ENCODE data around the gene GRB7.

GRB7 gene

GRCh38 chr17:39750131-39751015 lies 12.6 kb downstream of the GRB7 start:
- in situ Hi-C loops (cut with MboI; ENCODE audit: low sequenced_read_pairs, unreplicated experiment), result no loop called here
- no peak for DNase-seq (ENCODE audit: low spot score)
- no peak for TF ChIP-seq CTCF (IDR thresholded peaks at IDR 0.05; ENCODE audit: borderline replicate concordance, control extremely low read depth, extremely low read depth, insufficient read depth, missing control alignments)

GRCh38 chr17:39751016-39751543 lies 13.3 kb downstream of the GRB7 start:
- in situ Hi-C loops (cut with MboI; ENCODE audit: low sequenced_read_pairs, unreplicated experiment), result no loop called here
- no peak for TF ChIP-seq CTCF (IDR thresholded peaks at IDR 0.05; ENCODE audit: borderline replicate concordance, control extremely low read depth, extremely low read depth, insufficient read depth, missing control alignments)
- no peak for DNase-seq (ENCODE audit: low spot score)

- TF ChIP-seq CTCF (IDR thresholded peaks at IDR 0.05; ENCODE audit: borderline replicate concordance, control extremely low read depth, extremely low read depth, insufficient read depth, missing control alignments), result no peak
- in situ Hi-C loops (cut with MboI; ENCODE audit: low sequenced_read_pairs, unreplicated experiment), result no loop called here
- DNase-seq (ENCODE audit: low spot score), result no peak
Observed at GRCh38 chr17:39751637-39752036, 13.9 kb downstream of the GRB7 start.

- in situ Hi-C loops (cut with MboI; ENCODE audit: low sequenced_read_pairs, unreplicated experiment), result no loop called here
Observed at GRCh38 chr17:39752241-39752881, 14.6 kb downstream of the GRB7 start.

GRCh38 chr17:39753514-39754160 lies 15.9 kb downstream of the GRB7 start:
- in situ Hi-C loops (cut with MboI; ENCODE audit: low sequenced_read_pairs, unreplicated experiment), result no loop called here
- peak; percentile 50 for TF ChIP-seq CTCF (IDR thresholded peaks at IDR 0.05; ENCODE audit: borderline replicate concordance, control extremely low read depth, extremely low read depth, insufficient read depth, missing control alignments)
- DNase-seq (ENCODE audit: low spot score), result peak; percentile 85

More at GRCh38 chr17:39752241-39752881, 14.6 kb downstream of the GRB7 start:
- DNase-seq (ENCODE audit: low spot score), result no peak
- no peak for TF ChIP-seq CTCF (IDR thresholded peaks at IDR 0.05; ENCODE audit: borderline replicate concordance, control extremely low read depth, extremely low read depth, insufficient read depth, missing control alignments)

Measured in GM13976 (cell line).